NCI-H446 (cell line): ENCODE measurements around the gene C10orf90.
"Not testable (repeated sequence)": the region's sequence is repeated elsewhere in the genome, so short reads cannot be mapped to it uniquely, and the experiment has no call there.

Experiments
- DNase-seq, 2 experiments: peaks; one replicate each; lab custom pipeline; 2025; lab: John Stamatoyannopoulos, UW

C10orf90 gene

DNA sequence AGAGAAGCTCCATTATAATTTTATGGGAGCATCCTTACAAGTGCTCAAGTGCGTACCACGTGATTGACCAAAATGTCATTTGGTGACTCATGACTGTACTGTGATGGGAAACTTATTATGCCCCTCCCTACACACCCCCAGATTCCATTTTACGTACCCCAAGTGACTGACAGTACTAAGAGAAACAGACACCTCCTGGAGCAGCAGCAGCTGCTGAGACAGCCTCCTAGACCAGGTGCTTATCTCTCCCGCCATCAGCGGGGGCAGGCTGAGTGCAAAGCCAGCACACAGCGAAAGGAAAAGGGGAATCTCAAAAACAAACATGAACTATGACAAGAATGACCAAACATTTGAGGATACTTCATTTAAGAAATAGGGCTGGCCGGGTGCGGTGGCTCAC lies 278.0 kb downstream of the C10orf90 start:
- no peak for DNase-seq

DNA sequence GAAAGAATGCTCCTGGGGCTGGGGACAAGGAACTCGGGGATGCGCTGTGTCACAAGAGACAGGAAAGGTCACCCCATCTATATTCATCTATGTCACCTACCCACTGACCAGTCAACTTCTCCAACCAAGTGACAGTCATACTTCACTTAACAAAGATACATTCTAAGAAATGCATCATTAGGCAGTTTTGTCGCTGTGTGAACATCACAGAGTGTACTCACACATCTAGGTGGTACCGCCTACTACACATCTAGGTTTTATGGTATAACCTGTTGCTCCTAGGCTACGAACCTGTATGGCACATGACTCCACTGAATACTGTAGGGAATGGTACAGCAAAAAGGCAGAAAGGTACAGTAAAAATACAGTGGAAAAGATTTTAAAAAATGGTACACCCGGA lies 278.4 kb downstream of the C10orf90 start:
- DNase-seq = no peak

DNA sequence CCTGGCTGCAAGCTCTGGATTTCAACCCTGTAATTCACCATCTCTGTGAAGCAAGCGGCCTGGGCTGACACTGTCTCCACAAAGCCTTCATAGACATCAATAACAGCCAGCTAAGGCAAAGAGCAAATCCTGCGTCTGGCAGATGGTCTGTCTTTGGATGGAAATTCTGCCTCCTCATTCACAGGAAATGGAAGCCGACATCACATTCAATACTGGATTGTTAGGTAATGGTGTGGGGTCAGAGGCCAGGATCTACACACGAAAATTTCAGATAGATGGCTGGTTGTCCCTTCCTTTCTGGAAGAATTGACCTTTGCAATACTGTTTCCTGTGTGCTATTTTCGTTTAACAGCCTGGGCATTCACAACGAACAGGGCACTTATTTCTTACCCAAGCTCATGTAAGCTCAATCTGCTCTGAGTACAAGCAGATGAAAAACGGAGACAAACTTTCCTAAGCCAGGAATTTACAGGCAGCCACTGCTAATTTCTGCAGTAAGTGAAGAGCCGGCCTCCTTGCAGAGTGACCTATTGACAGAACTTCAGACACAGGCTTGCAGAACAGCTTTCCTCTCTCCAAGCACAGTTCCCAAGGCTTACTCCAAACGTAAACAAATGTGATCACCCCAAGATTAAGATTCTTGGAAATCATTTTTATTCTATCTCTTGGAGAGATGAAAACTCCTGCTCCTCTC lies 279.2 kb downstream of the C10orf90 start:
- no peak for DNase-seq

DNA sequence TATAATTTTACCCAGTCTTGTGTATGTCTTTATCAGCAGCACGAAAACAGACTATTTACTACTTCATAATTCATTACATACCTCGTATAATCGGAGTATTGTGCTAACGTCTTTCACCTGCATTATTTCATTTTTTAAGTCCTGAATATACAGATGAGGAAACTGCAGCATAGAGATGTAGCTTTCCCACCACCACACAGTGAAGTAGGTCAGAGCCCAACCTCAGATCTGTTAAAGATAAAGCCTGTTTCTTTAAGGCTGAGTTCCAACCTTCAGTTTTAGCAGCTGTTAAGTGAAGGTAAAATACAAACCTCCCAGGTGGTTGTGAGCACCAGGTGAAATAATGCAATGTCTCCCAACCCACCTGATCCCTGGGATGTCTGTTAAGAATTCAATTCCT lies 280.2 kb downstream of the C10orf90 start:
- DNase-seq = no peak

DNA sequence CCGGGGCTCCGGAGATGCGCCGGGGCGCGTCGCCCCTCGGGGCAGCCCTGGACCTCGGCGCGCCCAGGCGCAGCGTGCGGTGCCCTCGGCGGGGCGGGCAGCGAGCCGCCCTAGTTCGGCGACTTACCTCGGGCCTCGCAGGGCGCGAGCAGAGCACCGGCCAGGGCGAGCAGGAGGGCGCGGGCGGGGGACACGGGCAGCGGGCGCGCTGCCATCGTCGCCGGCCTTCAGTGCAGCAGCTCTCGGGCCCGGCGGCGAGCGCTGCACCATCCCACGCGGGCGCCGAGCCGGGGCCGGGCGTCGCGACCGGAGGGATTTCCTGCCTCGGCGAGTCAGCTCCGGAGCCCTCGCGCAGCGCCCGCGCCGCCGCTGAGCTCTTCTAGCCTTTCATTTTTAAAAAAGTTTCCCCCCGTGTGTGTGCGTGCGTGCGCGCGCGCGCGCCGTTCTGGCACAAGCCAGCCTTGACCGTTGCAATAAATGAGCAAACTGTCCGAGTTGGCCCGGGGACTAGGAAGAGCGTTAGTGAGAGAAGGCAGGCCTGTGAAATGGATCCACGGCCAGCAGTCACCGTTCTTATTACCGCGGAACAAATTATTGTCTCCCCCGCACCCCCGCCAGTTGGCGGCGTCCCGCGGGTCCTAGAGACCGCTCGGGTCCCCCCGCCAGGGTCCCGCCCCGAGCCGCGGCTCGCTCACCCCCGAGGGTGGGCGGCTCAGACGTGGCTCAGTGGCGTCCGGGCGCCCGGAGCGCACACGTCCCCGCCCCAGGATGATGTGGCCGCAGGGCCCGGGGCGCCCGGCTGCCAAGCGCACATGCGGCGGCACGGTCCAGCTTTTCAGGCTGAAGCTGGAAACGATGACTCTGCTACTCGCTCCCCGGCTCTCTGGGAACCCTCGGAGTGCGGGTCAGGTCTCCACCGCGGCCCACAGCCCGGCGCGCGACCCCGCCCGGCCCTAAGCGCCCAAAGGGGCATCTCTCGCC lies 282.3 kb downstream of the C10orf90 start, which contains the start of gene ADAM12:
ADAM12 (minus strand) TSS at position 547 of the 981 bp plus-strand sequence; CDS start at position 215, 332 bp downstream.
- no peak for DNase-seq

DNA sequence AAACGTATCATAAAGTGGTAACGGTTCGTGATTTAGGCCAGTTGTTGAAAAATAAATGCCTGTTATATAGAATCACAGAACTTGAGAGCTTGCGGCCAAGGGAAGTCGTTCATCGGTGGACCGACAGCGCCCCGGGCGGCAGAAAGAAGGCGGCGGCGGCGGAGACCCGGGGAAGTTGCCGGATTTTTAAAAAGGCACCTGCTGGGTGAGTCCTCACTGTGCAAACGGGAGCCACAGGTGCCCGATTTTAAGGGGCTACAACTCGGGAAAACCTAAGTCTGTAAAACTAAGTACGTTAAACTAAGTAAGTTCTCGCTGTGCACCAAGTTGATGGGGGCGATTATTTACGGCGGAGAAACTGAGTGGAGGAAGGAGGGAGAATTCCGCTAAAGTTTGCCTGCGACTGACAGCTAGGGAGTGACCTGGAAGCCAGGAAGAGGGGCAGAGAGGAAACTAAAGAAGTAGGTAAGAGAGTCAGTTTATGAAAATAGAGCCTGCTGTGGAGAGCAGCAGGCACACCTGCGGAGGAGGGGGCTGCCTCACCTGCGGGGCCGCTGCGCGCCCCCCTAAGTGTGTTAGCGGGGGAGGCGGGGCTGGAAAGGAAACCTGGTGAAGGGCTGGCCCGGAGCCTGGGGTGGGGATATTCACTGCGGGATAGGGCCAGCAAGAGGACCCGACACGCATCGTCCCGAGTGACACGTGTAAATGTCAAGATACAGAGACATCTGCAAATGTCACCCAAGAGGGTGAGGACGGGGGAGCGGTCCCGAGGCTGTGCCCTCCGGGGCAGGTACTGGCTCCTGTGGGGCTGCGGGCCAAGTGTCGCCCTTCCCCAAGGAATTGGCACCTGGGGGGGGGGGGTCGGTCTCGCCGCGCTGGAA lies 283.2 kb downstream of the C10orf90 start:
- no peak for DNase-seq

DNA sequence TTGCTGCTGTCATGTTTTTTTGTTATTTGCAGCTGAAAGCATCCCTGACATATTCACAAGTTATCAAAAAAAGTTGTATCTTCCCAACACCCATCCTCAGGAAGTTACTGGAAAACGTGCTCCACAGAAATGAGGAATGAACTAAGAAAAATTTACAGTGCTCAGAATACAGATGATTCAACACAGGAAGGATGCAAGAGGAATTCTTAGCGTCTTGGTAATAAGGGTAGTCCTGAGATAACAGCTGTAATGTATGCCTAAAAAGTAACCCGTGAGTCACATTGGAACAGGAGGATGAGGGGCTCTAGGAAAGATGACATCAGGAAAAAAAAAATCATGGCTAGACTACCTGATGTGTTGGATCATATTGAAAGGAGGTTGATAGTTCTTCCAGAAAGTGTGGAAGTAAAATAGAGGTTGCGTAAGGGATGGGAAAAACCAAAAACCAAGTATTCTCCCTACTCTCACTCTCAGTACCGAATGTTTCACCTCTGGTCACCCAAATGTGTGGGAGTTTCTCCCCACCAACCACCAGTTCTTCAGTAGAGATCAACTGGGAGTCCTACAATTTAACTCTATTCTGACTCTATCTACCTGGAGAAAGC lies 286.1 kb downstream of the C10orf90 start:
- DNase-seq = no peak

DNA sequence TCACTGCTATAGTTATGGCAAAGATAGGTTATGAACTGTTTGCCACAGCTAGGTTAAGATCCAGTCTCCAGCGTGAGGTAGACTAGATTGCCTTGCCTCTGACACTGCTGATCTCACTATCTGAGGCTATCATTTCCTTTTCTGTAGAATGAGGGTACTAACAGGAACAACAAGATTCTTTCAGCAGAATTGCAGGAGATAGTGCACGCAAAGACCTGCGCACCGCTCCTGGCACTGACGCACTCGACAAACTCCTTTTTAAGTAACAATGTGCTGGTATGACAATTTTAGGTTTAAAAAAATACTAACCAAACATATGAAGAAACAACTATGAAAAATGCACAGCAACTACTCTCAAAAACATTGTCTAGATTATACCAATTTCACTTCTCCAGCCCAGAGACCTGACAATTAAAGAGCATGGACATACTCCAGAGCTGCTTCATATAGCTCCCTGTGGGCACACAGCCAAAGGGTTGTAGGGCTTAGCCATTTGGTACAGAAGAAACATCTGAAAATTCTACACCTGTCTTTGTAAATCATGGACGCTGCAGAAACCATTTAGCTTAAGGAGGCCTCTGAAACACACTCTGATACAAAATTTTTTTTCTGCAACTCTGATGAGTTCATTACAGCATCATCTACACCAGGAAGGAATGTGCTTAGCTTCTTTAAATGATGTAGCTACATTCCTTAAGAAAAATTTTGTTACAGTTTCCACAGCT lies 290.0 kb downstream of the C10orf90 start:
- DNase-seq = no peak

DNA sequence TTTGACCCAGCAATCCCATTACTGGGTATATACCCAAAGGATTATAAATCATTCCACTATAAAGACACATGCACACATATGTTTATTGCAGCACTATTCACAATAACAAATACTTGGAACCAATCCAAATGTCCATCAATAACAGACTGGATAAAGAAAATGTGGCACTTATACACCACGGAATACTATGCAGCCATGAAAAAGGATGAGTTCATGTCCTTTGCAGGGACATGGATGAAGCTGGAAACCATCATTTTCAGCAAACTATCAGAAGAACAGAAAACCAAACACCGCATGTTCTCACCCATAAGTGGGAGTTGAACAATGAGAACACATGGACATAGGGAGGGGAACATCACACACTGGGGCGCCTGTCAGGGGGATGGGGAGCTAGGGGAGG lies 291.3 kb downstream of the C10orf90 start:
- not testable (repeated sequence) for DNase-seq

DNA sequence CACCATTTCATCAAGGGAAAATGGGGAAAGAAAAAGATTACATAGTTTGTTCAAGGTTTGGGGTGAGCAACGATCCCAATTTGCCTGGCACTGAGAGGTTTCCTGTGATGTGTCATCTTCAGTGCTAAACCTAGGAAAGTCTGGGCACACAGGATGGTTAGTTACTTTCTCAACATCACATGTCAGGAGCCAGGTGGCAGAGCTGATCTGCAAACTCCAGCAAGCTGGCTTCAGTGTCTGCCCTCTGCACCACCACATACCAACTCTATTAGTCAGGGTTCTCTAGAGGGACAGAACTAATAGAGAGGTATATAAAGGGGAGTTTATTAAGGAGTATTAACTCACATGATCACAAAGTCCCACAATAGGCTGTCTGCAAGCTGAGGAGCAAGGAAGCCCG lies 293.5 kb downstream of the C10orf90 start:
- DNase-seq = no peak

DNA sequence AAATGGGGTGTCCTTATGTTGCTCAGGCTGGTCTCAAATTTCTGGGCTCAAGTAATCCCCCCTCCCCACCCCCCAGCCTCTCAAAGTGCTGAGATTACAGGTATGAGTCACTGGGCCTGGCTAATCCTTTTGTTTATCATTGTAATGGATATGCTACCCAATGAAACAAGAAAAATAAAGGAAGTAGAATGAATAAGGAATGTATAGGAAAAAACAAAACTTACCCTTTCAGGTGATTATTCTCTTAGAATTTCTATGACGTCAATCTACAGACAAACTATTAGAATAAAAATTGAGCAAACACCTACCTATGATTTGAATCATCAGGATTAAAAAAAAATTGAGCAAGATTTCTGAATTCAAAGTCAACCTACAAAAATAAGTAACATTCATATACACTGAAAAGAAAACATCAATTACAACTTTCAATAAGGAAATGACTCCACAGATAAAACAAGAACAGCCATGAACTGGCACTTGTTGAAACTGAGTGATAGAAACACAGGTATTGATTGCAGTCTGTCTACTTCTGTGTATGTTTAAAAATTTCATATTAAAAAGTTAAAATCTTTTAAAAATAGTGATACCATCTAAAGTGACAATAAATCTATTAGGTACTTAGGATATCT lies 294.5 kb downstream of the C10orf90 start:
- no peak for DNase-seq

DNA sequence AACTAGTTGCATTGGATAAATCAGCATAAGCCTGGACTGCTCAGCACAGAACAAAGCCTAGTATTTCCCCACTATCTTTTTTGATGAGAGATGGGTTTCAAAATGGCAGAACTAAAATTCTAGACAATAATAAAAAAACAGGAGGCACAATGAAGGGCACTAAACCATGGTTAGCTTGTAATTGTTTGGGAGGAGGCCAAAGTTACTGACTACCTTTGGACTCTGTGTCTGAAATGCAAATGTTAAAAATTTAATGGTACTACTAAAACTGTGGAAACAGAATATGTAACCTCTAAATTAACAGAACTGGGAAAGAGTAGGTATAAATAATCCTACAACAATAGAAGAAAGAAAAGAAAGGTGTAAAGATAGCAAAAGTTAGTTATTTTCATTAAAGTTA lies 295.2 kb downstream of the C10orf90 start:
- DNase-seq = no peak
